H9 (cell line): Measurements from ENCODE around the gene PAQR5. TPM values are rescaled to one million over a fixed set of nuclear protein-coding genes. Genes with fewer than 3 reads are reported as not detected.

Experiments used
- DNase-seq: peaks from one replicate; pipeline ENCODE4 v3.0.0-alpha.2; 2017
- H2AFZ ChIP-seq: one replicate; pipeline ENCODE4 v1.6.1; 2013; ENCODE audit warnings: mild to moderate bottlenecking, low read length, control low read depth, moderate library complexity
- H2AK5ac ChIP-seq: 2 replicates; pipeline ENCODE4 v1.6.1; 2013; ENCODE audit warnings: low read length, control low read depth, mixed read lengths; ENCODE audit not compliant: insufficient read length
- H2BK120ac ChIP-seq: one replicate; pipeline ENCODE4 v1.6.1; 2013; ENCODE audit warnings: low read depth, mild to moderate bottlenecking, low read length, control low read depth, inconsistent platforms; ENCODE audit not compliant: poor library complexity, severe bottlenecking
- H2BK12ac ChIP-seq: 2 replicates; pipeline ENCODE4 v1.6.1; 2013; ENCODE audit warnings: low read length, control low read depth, mixed read lengths, low read depth; ENCODE audit not compliant: insufficient read length
- H2BK15ac ChIP-seq: 2 replicates; pipeline ENCODE4 v1.6.1; 2013; ENCODE audit warnings: low read depth, low read length, control low read depth
- H2BK20ac ChIP-seq: one replicate; pipeline ENCODE4 v1.6.1; 2013; ENCODE audit warnings: low read depth, mild to moderate bottlenecking, low read length, control low read depth, inconsistent platforms; ENCODE audit not compliant: poor library complexity, severe bottlenecking
- H2BK5ac ChIP-seq: 2 replicates; pipeline ENCODE4 v1.6.1; 2013; ENCODE audit warnings: low read length, control low read depth, mixed read lengths; ENCODE audit not compliant: insufficient read length
- H3K14ac ChIP-seq: 2 replicates; pipeline ENCODE4 v1.6.1; 2013; ENCODE audit warnings: low read length, control low read depth; ENCODE audit not compliant: insufficient read depth
- H3K18ac ChIP-seq: 2 replicates; pipeline ENCODE4 v1.6.1; 2013; ENCODE audit warnings: low read depth, mild to moderate bottlenecking, mixed read lengths, low read length, control low read depth; ENCODE audit not compliant: insufficient read length
- H3K23ac ChIP-seq: 2 replicates; pipeline ENCODE4 v1.6.1; 2013; ENCODE audit warnings: low read length, control low read depth, mixed read lengths, low read depth; ENCODE audit not compliant: insufficient read length
- H3K23me2 ChIP-seq: 2 replicates; pipeline ENCODE4 v1.6.1; 2013; ENCODE audit warnings: low read depth, mild to moderate bottlenecking, mixed read lengths, low read length, control low read depth; ENCODE audit not compliant: insufficient read length, poor library complexity, severe bottlenecking
- H3K27ac ChIP-seq: 2 replicates; pipeline ENCODE4 v1.5.1; 2013; ENCODE audit warnings: low read length, control low read depth, mixed read lengths, low read depth; ENCODE audit not compliant: insufficient read length
- H3K27me3 ChIP-seq: 2 replicates; pipeline ENCODE4 v1.6.1; 2013; ENCODE audit warnings: low read length, control low read depth, inconsistent platforms; ENCODE audit not compliant: insufficient read depth
- H3K4ac ChIP-seq: 2 replicates; pipeline ENCODE4 v1.6.1; 2013; ENCODE audit warnings: low read depth, mild to moderate bottlenecking, control low read depth, inconsistent platforms, low read length, moderate library complexity
- H3K4me1 ChIP-seq: 2 replicates; pipeline ENCODE4 v1.6.1; 2013; ENCODE audit warnings: low read length, control low read depth, inconsistent platforms; ENCODE audit not compliant: insufficient read depth
- H3K4me2 ChIP-seq: 2 replicates; pipeline ENCODE4 v1.6.1; 2013; ENCODE audit warnings: low read length, control low read depth, mixed read lengths; ENCODE audit not compliant: insufficient read length, insufficient read depth
- H3K56ac ChIP-seq: 2 replicates; pipeline ENCODE4 v1.6.1; 2013; ENCODE audit warnings: low read depth, mild to moderate bottlenecking, mixed read lengths, low read length, control low read depth; ENCODE audit not compliant: insufficient read length
- H3K79me1 ChIP-seq: 2 replicates; pipeline ENCODE4 v1.6.1; 2013; ENCODE audit warnings: low read depth, mild to moderate bottlenecking, moderate library complexity, low read length, control low read depth, inconsistent platforms; ENCODE audit not compliant: insufficient read depth, poor library complexity, severe bottlenecking
- H3K79me2 ChIP-seq: 2 replicates; pipeline ENCODE4 v1.6.1; 2013; ENCODE audit warnings: low read length, control low read depth, inconsistent platforms; ENCODE audit not compliant: insufficient read depth
- H3K9ac ChIP-seq: 2 replicates; pipeline ENCODE4 v1.6.1; 2013; ENCODE audit warnings: low read length, control low read depth, mixed read lengths; ENCODE audit not compliant: insufficient read length; ENCODE audit errors: extremely low read depth
- H3K9me3 ChIP-seq: one replicate; pipeline ENCODE4 v1.6.1; 2013; ENCODE audit warnings: low read depth, low read length, inconsistent platforms; ENCODE audit not compliant: control insufficient read depth
- H3T11ph ChIP-seq: one replicate; pipeline ENCODE4 v1.6.1; 2013; ENCODE audit warnings: mild to moderate bottlenecking, low read length, control low read depth, inconsistent platforms
- H4K20me1 ChIP-seq: one replicate; pipeline ENCODE4 v1.6.1; 2013; ENCODE audit not compliant: control insufficient read depth, insufficient read length, insufficient read depth
- H4K5ac ChIP-seq: 2 replicates; pipeline ENCODE4 v1.6.1; 2013; ENCODE audit warnings: low read depth, mild to moderate bottlenecking, mixed read lengths, low read length, control low read depth; ENCODE audit not compliant: insufficient read length
- H4K8ac ChIP-seq: replicated peaks from 2 replicates; pipeline ENCODE4 v1.6.1; 2013; ENCODE audit warnings: low read length, control low read depth, mixed read lengths, low read depth; ENCODE audit not compliant: insufficient read length
- H4K91ac ChIP-seq: 2 replicates; pipeline ENCODE4 v1.6.1; 2013; ENCODE audit warnings: low read depth, mild to moderate bottlenecking, moderate library complexity, mixed read lengths, low read length, control low read depth; ENCODE audit not compliant: insufficient read length
- H3K27ac Mint-ChIP-seq, 3 experiments: 2 replicates in 2 of 3; 3 replicates in 1 of 3; pipeline ENCODE4 v1.8.0; 2020 to 2021; ENCODE audit warnings: mixed read lengths in 3 of 3, mild to moderate bottlenecking in 1 of 3, moderate library complexity in 1 of 3
- H3K27me3 Mint-ChIP-seq: 2 replicates; pipeline ENCODE4 v1.8.0; 2021; ENCODE audit warnings: low read depth, mild to moderate bottlenecking, moderate library complexity, mixed read lengths
- H3K36me3 Mint-ChIP-seq, 3 experiments: 2 replicates in 2 of 3; 3 replicates in 1 of 3; pipeline ENCODE4 v1.8.0; 2020 to 2021; ENCODE audit warnings: low read depth in 3 of 3, mixed read lengths in 3 of 3; ENCODE audit not compliant: insufficient read depth in 1 of 3
- H3K4me1 Mint-ChIP-seq, 2 experiments: 2 replicates each; pipeline ENCODE4 v1.8.0; 2020; ENCODE audit warnings: mixed read lengths in 2 of 2
- H3K4me3 Mint-ChIP-seq, 2 experiments: 2 replicates in 1 of 2; 3 replicates in 1 of 2; pipeline ENCODE4 v1.8.0; 2020 to 2021; ENCODE audit warnings: mild to moderate bottlenecking in 2 of 2, mixed read lengths in 2 of 2, moderate library complexity in 1 of 2
- H3K9me3 Mint-ChIP-seq, 2 experiments: 2 replicates in 1 of 2; 3 replicates in 1 of 2; pipeline ENCODE4 v1.8.0; 2020; ENCODE audit warnings: mild to moderate bottlenecking in 2 of 2, mixed read lengths in 2 of 2, moderate library complexity in 1 of 2
- WGBS: extraction: QIAGEN DNeasy Blood & Tissue Kit; methylation state at CpG from one replicate; pipeline ENCODE4 v1.1.7; 2013; ENCODE audit warnings: missing lambda C conversion rate, low lambda C conversion rate, mixed read lengths; ENCODE audit not compliant: insufficient read length; ENCODE audit errors: extremely low coverage; 5-methylcytosine and 5-hydroxymethylcytosine counted together
- total RNA-seq: library from RNA; stranded (reverse); gene quantifications from 2 replicates; pipeline ENCODE4 v1.2.1, GENCODE V29; 2021
- TF ChIP-seq, protein P1 (sequence below): fragments of 200-600 bp; sonication (generic); conservative IDR thresholded peaks from 3 replicates; pipeline ENCODE4 v1.8.0; 2021; ENCODE audit warnings: antibody characterized with exemption, mild to moderate bottlenecking

The PAQR5 gene
- total RNA-seq, 1 experiment from 2014 or later, result 1.6 TPM

DNA sequence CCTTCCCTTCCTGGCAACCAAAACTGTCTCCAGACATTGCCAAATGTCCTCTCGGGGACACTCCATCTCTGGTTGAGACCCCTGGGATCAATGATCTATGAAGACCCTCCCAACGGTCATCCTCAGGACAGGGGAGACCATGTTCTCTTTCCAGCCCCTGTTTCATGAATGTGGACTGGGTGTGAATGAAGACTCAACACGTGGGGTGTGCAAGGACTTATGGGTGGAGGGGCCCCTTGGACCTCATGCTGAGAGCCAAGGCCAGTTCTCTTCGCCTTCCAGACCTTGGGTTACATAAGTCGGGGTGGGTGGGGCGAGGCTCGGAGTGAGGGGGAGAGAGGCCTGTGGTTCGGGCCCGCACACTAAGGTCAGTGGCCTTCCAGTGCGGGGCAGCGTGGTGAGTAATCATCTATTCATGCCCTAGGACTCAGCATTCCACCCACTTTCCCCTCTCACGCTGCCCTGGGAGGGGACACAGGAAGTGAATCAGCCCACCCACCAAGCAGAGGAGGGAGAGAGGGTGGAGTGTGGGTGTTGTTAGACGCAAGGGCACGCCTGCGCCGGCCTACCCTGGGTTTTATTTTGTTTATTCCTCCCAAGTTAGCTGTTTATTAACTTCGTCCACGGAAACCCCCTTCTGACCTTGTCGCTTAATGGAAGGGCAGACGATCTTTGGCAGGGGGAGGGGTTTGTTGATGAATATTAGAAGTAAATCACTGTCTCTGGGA lies 6.7 kb downstream of the PAQR5 start:
- H3K27me3 Mint-ChIP-seq, result peaks cover 26% of the 10 kb centered on the region
- no peak overlapping the region for H3K27ac ChIP-seq

More for the DNA sequence above, 6.7 kb downstream of the PAQR5 start:
- no peak overlapping the region for H3T11ph ChIP-seq
- no peak overlapping the region for H4K8ac ChIP-seq
- no peak overlapping the region for H2BK12ac ChIP-seq
- no peak overlapping the region for H2BK20ac ChIP-seq
- no peak overlapping the region for H3K56ac ChIP-seq
- no CpG with 5 or more reads among the region's 20 CpGs for WGBS
- H3K18ac ChIP-seq, result no peak overlapping the region
- H3K4me3 Mint-ChIP-seq, result no peak overlapping the region
- H4K20me1 ChIP-seq, result no peaks in the 10 kb centered on the region
- TF ChIP-seq, protein P1, sequence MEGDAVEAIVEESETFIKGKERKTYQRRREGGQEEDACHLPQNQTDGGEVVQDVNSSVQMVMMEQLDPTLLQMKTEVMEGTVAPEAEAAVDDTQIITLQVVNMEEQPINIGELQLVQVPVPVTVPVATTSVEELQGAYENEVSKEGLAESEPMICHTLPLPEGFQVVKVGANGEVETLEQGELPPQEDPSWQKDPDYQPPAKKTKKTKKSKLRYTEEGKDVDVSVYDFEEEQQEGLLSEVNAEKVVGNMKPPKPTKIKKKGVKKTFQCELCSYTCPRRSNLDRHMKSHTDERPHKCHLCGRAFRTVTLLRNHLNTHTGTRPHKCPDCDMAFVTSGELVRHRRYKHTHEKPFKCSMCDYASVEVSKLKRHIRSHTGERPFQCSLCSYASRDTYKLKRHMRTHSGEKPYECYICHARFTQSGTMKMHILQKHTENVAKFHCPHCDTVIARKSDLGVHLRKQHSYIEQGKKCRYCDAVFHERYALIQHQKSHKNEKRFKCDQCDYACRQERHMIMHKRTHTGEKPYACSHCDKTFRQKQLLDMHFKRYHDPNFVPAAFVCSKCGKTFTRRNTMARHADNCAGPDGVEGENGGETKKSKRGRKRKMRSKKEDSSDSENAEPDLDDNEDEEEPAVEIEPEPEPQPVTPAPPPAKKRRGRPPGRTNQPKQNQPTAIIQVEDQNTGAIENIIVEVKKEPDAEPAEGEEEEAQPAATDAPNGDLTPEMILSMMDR, result no peak
- no peak overlapping the region for H2BK5ac ChIP-seq
- H2AFZ ChIP-seq, result no peak overlapping the region
- H3K9me3 Mint-ChIP-seq, result peaks cover 0 to 3% of the 10 kb centered on the region in 2 experiments; a peak in 2 of 5 replicates
- H3K79me1 ChIP-seq, result no peaks in the 10 kb centered on the region
- H3K4ac ChIP-seq, result no peak overlapping the region
- H3K4me1 ChIP-seq, result peaks cover 6% of the 10 kb centered on the region; the same call in 1 of the 2 replicates
- H3K23me2 ChIP-seq, result no peaks in the 10 kb centered on the region
- no peaks in the 10 kb centered on the region for H3K27me3 ChIP-seq
- peaks cover 0 to 13% (median 8%) of the 10 kb centered on the region in 3 experiments; a peak in 6 of 7 replicates for H3K36me3 Mint-ChIP-seq
- no peak overlapping the region for H2AK5ac ChIP-seq
- no peak overlapping the region for H2BK15ac ChIP-seq
- no peak overlapping the region for H4K91ac ChIP-seq
- no peak overlapping the region for H3K14ac ChIP-seq
- H3K9ac ChIP-seq, result no peak overlapping the region
- no peak overlapping the region for H4K5ac ChIP-seq
- H3K9me3 ChIP-seq, result no peaks in the 10 kb centered on the region
- no peak overlapping the region for H3K27ac Mint-ChIP-seq
- no peak overlapping the region for H2BK120ac ChIP-seq
- H3K4me1 Mint-ChIP-seq, result peaks cover 9 to 18% of the 10 kb centered on the region in 2 experiments
- no peak for DNase-seq
- no peaks in the 10 kb centered on the region for H3K79me2 ChIP-seq
- no peak overlapping the region for H3K4me2 ChIP-seq
- no peak overlapping the region for H3K23ac ChIP-seq
